ENCODE measurements around the gene FOLR3. TPM values are rescaled to one million over a fixed set of nuclear protein-coding genes. Genes with fewer than 3 reads are reported as not detected.
"Not testable (repeated sequence)": the region's sequence is repeated elsewhere in the genome, so short reads cannot be mapped to it uniquely, and the experiment has no call there.

The FOLR3 gene
- 1 to 10 TPM; 2.2 to 3.0 (median 2.7) TPM for polyA plus RNA-seq (ENCODE audit: insufficient read length in 3 of 3)
- long read RNA-seq, donor 1, partial matches to known transcripts = 0 of 1 reads
- long read RNA-seq, donor 1, other reads (novel, unspliced or antisense) = 0 of 1 reads
- long read RNA-seq, donor 2, partial matches to known transcripts = 0 of 1 reads
- long read RNA-seq, donor 2, other reads (novel, unspliced or antisense) = 0 of 1 reads
- long read RNA-seq, donor 3, partial matches to known transcripts = 0 of 3 reads
- long read RNA-seq, donor 3, other reads (novel, unspliced or antisense) = 0 of 3 reads
- long read RNA-seq, donor 4 = 0 reads
- long read RNA-seq, donor 5 = 0 reads
- long read RNA-seq, donor 6, partial matches to known transcripts = 0 of 2 reads
- long read RNA-seq, donor 6, other reads (novel, unspliced or antisense) = 0 of 2 reads
- long read RNA-seq, donor 7 = 0 reads
- long read RNA-seq, donor 8, partial matches to known transcripts = 0 of 3 reads
- long read RNA-seq, donor 8, other reads (novel, unspliced or antisense) = 0 of 3 reads
- long read RNA-seq, donor 9, partial matches to known transcripts = 0 of 2 reads
- long read RNA-seq, donor 9, other reads (novel, unspliced or antisense) = 0 of 2 reads
- long read RNA-seq, donor 10, partial matches to known transcripts = 0 of 3 reads
- long read RNA-seq, donor 10, other reads (novel, unspliced or antisense) = 0 of 3 reads
- long read RNA-seq, donor 11 = 0 reads
- long read RNA-seq, donor 12, partial matches to known transcripts = 0 of 2 reads
- long read RNA-seq, donor 12, other reads (novel, unspliced or antisense) = 0 of 2 reads
- long read RNA-seq, donor 13 = 0 reads
- long read RNA-seq, donor 14, partial matches to known transcripts = 0 of 1 reads
- long read RNA-seq, donor 14, other reads (novel, unspliced or antisense) = 0 of 1 reads
- long read RNA-seq, donor 15 = 0 reads
- long read RNA-seq, donor 16, partial matches to known transcripts = 0 of 3 reads
- long read RNA-seq, donor 16, other reads (novel, unspliced or antisense) = 0 of 3 reads

DNA sequence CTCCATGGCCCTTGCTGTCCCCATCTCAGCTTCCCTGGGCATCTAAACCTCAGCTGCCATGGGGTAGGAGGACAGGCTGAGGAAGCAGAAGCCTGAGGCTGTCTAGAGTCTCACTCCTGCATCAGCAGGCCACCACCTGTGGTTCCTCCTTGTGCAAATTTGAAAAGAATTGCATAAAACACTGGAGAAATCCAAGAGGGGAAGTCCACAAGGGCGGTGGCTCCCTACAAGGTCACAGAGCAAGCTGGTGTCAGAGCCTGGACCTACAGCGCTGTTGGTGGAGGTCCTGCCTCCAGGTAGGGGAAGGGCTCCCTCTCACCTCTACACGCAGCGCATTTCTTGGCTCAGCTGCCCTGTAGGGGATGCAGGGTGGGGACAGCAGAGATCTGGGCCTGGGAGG, at the start of gene FOLR3:
TSS of gene FOLR3 (plus strand) at position 253 of the 400 bp plus-strand sequence. CDS start 228 bp downstream, outside the sequence.
- not testable (repeated sequence) for DNase-seq (ENCODE audit: extremely low read depth in 1 of 11, low read depth in 9 of 11, low spot score in 4 of 11)

DNA sequence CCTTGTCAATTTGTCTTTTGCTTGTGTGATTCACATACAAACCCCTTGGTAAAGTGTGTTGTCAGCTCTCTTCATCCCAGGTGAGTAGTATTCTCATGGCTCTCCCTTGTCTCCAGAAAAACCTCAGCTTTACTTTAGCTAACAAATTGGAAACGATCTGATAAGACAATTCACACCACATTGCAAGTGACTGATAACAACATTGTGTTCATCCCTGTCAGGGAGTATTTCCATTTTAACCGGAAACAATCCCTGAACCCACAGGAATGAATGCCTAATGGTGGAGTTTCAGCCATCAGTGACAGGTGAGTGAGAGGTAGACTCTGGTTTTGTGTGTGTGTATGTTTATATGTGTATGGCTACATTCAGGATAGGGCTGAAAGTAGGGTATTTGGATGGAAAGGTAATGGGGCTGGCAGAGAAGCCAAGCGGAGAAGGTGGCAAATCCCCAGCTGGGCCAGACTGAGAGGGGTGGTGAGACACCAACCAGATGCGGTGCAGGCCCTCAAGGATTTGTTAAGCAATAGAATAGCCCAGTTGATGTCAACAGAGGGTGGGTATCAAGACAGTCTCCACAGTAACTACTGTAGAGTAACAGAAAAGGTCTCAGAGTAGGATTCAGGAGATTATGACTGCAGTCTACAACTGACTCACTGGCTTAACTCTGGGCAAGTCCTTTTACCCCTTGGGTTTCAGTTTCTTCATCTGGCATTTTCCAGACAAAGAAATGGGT, 47.3 kb upstream of the FOLR3 start:
- no peak for DNase-seq (ENCODE audit: extremely low read depth in 1 of 11, low read depth in 9 of 11, low spot score in 4 of 11)

DNA sequence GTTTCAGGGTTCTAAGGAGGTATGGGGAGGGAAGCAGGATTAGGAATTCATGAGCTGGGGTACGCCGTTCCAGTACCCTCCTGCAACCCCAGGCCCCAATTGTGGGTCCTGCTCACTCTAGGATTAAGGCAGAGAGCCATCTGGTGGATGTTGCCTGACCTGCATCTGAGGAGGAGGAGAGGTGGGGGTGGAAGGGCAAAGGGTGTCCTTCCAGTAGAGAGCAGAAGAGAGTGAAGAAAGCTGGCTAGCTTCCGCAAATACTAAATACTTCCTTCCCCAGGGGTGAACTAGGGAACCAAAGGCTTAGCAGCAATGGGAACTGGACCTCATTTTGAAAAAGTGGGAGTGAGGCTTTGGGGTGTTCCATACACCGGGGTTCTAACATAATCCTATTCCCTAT, 44.2 kb upstream of the FOLR3 start:
- peak in 7 of 11 donors; percentile 43 to 70 (median 58) for DNase-seq (ENCODE audit: extremely low read depth in 1 of 11, low read depth in 9 of 11, low spot score in 4 of 11)

DNA sequence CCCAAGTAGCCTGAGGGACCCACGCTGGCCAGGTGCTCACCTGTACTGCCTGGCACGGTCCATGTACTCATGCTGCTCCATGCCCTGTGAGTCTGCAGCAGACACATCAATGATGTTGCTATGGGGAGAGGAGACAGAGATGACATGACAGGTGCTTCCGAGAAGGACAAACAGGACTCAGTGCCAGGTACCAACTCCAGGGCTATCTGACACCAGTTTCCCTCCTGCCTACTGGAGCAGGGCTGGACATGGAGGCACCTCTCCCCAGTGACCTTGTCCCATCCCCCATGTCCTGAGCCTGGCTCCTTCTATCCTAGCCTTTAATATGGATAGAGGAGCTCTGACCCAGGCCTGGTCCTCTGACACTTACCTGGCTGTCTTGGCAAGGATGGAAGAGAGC, 36.8 kb upstream of the FOLR3 start:
- DNase-seq (ENCODE audit: extremely low read depth in 1 of 11, low read depth in 9 of 11, low spot score in 4 of 11) = no peak

DNA sequence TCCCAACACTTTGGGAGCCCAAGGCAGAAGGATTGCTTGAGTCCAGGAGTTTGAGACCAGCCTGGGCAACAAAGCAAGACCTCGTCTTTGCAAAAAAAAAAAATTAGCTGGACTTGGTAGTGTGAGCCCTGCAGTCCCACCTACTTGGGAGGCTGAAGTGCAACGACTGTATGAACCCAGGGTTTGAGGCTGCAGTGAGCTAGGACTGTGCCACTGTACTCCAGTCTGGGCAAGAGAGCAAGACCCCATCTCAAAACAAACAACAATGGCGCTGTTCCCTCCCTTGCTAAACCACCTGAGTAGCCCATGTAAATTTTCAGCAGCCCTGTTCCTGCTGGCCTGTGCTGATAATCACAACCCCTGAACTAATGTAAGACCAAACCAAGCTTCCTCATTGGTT, 35.5 kb upstream of the FOLR3 start:
- DNase-seq (ENCODE audit: extremely low read depth in 1 of 11, low read depth in 9 of 11, low spot score in 4 of 11) = no peak

DNA sequence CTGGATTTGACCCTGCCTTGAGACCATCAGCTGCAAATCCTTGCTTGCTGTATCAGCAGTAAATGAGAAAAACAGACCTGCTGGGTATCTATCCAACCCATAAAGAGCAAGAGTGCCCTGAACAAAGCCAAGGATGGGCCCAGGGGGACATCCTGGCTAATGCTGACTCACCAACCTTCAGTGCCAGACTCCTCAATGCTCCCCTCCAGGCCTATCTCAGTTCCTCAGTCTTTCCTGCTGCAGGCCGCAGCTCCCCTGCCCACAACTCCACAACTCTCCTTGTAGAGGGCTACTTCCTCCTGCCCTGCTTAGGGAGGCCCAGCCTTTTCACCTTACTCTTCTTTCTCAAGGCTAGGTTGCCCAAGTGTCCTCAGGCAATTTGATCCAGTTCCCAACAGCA, 35.1 kb upstream of the FOLR3 start:
- no peak for DNase-seq (ENCODE audit: extremely low read depth in 1 of 11, low read depth in 9 of 11, low spot score in 4 of 11)

DNA sequence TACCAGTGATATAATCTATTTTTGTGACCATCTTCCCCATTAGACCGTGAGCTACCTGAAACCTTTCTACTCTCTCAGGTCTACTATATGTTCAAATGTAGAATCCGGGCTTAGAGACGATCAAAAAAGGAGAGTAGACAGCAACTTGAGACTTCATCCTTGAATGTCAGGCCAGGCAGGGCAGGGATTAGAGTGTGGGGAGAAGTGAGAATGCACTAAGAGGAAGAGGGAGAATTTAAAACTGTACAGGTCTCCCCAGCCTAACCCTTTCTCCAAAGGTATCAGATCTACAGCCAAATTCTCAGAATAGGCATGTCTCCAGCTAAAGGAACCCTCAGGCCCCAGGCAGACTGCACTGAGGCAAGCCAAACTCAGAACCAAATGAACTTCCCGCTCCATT, 33.4 kb upstream of the FOLR3 start:
- no peak for DNase-seq (ENCODE audit: extremely low read depth in 1 of 11, low read depth in 9 of 11, low spot score in 4 of 11)

DNA sequence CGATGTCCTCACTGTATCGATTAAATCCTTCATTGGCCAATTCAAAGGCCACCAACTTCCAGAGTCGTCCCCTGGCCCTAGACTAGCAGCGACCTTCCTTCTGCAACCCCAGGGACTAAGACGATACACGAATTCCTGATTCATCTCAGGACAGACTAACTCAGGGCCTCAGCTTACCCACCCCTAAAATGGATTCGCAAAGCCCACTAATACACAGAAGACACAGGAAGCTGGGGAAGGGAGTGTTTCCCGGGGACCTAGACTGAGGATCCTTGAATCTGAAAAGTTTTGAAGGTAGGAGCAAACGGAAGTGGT, 32.9 kb upstream of the FOLR3 start:
- no peak for DNase-seq (ENCODE audit: extremely low read depth in 1 of 11, low read depth in 9 of 11, low spot score in 4 of 11)

DNA sequence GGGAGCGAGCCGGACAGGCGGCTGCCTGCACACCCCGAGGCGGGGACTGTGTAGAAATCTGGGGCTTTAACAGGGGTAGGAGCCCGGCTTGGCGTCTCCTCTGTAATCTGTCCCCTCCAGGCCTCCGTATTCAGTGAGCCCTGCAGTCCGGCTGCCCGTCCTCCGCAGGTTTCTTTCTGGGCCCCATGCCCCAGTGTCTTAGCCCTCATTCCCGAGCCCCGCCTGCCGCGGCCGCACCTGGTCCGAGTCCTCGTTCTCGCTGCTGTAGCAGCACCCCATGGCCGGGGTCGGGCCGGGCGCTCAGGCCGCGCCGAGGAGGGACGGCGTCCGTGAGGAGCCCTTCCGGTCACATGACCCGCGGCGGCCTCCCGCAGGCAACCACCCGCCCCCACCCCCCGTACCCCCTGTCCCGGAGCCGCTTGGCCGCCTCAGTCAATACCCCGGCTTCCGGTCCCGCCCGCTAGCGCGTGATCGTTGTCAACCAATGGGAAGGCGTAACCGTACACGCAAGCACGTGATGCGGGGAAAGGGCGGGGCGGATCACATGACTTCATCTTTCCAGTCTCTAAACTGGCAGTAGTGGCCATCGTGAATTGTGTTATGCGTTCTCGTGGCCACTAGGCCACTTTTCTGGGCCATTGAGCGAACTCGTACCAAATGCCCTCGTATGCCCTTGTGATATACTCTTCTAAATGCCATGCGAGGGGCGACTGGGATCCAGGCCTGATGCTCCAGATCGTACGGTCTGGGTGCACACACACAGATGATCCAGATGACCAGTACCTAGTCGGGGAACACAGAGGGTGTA, 32.4 kb upstream of the FOLR3 start, which contains the start of gene LAMTOR1:
TSS of gene LAMTOR1 (minus strand) at position 352 of the 808 bp plus-strand sequence. CDS start at position 279, 73 bp downstream.
- DNase-seq (ENCODE audit: extremely low read depth in 1 of 11, low read depth in 9 of 11, low spot score in 4 of 11) = peak; percentile 96 to 99 (median 99)

DNA sequence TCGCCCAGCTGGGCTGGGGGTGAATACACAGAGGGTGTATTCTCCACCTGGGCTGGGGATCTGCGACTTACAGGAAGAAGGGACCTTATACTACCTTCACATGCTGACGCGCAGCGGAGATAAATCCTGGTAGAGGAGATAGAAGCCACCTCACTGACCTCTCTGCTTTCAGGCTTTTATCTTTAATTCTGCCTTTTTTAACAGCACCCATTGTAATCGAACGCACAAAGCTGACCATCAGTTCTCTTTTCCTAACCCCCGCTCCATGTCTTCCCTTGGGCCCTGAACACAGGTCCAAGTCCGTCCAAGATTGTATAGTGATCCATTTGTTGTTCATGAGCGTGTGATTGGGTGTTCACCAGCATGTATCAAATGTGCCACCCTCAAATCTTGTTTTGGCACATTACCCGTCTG, 31.8 kb upstream of the FOLR3 start:
- no peak for DNase-seq (ENCODE audit: extremely low read depth in 1 of 11, low read depth in 9 of 11, low spot score in 4 of 11)

DNA sequence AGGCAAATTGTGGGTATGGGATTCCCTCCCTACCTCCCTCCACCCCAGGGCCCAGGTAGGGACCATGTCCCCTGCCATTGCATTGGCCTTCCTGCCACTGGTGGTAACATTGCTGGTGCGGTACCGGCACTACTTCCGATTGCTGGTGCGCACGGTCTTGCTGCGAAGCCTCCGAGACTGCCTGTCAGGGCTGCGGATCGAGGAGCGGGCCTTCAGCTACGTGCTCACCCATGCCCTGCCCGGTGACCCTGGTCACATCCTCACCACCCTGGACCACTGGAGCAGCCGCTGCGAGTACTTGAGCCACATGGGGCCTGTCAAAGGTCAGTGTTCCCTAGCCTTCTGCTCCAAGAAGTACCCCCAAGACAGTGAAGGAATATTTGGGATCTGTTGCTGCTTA, 29.6 kb upstream of the FOLR3 start, which contains the start of gene TOMT:
TSS of gene TOMT (plus strand) at position 37 of the 400 bp plus-strand sequence. CDS start at position 65, 28 bp downstream.
- DNase-seq (ENCODE audit: extremely low read depth in 1 of 11, low read depth in 9 of 11, low spot score in 4 of 11) = no peak

DNA sequence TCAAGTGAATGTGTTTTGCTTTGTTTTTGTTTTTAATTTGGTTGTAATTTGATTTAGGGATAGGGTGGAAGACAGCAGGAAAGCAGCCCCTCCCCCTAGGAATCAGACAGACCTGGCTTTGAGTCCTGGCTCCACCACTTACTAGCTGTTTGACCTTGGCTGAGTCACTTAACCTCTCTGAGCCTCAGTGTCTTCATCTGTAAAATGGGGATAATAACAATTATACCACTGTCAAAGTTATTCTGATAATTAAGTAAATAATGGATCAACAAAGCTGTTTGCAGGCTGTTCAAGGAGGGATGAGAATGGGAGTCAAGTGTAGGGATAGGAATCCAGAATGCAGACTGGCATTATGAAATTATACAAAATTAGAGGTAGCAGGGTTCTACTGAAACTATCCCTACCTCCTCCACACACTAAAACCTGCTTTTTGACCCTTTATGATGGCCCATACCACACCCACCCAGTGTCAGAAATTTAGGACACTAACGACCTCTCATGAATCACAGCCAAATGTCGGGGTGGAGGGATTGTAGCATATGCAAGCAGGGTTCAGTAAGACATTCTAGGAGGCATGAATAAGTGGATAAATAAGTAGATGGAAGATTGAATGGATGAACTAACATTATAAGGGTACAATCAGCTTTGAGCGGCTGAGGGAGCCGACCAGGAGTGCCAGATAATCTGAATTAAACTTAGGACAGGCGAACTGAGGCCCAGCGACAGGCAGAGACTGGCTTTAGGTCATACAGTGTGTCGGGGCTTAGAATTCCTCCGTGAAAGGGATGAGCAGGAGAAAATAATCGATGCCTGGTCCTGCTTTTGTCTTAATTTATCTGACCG, 24.0 kb upstream of the FOLR3 start:
- no peak for DNase-seq (ENCODE audit: extremely low read depth in 1 of 11, low read depth in 9 of 11, low spot score in 4 of 11)

DNA sequence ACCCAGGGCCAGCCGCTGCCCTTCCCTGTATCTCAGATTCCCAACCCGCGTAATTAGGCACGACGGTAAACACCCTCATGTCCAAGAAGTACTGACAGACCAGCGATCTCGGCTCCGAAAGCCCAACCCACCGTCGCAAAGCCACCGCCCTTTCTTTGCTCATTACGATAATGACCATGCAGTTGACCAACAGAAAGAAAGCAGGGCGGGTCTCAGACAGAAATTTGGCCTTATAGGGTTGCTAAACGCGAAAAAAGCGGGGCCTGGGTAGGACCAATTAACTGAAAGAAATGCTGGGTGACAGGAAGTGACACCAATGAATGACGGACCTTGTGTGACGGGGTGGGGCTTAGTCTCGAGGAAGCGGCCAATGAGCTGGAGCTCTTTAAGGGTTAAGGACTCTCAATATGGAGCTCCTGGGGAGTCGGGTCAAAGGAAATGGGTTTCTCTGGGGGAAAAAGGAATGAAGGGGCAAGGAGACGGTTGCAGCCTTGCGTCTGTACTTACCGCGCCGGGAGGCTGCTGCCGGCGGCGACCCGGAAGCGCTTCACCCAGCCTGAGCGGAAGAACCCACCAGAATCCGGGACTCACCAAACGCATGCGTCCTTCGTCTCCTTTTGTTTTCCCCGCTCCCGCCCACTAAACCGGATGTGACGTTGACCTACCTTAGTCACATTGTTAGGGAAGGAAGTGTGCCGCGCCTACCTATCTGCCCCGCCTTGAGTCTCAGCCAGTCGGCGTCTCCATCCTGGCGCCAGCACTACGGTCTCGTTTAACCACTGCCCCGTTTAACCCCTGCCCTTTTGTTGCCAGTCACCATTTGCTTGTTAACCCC, 23.2 kb upstream of the FOLR3 start, which contains the start of gene ANAPC15:
TSS of gene ANAPC15 (minus strand) at position 553 of the 835 bp plus-strand sequence. CDS start 1,419 bp downstream, outside the sequence.
- peak; percentile 99 to 100 (median 100) for DNase-seq (ENCODE audit: extremely low read depth in 1 of 11, low read depth in 9 of 11, low spot score in 4 of 11)

DNA sequence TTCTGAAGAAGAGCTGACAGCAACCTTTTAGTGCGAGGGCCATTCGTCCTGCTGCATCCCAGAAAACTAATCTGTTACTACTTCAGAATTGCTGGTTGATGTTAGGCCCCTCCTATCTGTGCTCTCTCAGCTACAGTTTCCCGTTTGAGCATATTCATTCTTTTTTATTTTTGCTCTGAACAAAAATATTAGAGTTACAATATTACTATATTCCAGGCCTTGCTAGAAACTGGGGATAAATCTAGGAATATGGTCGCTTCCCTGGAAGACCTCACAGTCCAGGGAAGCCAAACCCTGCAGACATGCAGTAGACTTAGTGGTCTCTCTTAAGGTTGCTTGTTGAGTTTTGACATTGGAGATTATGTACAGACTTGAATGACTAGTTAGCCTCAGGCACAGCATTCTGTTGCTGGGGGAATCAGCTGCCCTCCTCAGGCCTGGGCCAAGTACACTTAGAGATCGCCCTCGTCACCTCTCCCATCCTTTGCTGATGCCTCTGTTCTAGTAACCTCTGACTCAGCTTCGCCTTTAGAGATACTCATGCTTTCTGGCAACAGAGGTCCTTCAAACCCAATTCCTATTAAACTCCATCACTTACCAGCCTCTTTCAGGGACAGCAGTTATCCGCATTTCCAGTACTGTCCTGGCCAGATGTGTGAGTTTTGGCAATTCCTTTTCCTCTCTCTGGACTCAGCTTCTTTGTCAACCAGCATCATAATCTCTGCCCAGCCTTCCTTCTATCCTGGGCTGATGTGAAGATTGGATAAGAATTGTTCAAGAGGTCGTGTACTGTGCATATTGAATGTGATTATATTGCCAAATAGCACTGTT, 22.3 kb upstream of the FOLR3 start:
- DNase-seq (ENCODE audit: extremely low read depth in 1 of 11, low read depth in 9 of 11, low spot score in 4 of 11) = no peak

DNA sequence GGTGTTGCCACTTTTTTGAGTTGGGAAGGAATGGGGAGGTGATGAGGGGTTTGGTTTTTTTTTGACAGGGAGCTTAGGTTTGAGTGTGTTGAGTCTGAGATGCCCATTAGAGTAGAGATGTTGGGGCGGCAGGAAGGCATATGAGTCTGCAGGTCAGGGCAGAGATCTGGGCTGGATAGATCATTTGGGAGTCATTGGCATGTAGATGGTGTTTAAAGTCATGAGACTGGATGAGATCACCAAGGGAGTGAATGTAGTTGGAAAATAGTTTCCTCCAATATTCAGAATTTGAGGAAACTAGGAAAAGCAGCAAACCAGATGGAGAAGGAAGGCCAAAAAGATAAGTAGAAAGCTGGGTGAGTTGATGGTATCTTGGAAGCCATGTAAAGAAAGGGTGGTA, 21.0 kb upstream of the FOLR3 start:
- DNase-seq (ENCODE audit: extremely low read depth in 1 of 11, low read depth in 9 of 11, low spot score in 4 of 11) = no peak
